HG03066 (cell line): ENCODE measurements around the gene LHFPL4.

Source experiments
- ATAC-seq: cut with Tn5 transposase; IDR thresholded peaks from one replicate; pipeline ENCODE4 v1.9.1; 2021; ENCODE audit warnings: low read depth; ENCODE audit not compliant: unreplicated experiment

LHFPL4 gene

DNA sequence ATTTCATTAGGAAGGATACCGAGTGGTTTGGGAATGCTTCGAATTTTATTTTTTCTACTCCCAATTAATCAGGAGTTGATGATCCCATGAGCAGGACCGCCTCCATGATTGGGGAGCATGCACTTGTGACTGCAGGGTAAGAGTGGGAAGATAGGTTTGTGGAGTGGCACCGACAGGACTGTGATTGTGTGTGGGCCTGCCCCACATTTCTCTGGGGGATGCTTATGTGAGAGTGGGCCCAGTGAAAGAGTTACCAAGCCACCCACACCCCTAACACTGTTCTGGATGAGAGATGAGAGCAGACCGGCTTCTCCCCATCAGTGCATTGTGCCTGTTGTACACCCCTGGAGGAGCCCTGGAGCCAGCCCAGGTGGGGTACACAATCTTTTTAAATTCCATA, 76.7 kb downstream of the LHFPL4 start:
- no peak for ATAC-seq

- no peak for ATAC-seq
Measured at GRCh38 chr3:9474482-9474881, 79.1 kb downstream of the LHFPL4 start.

DNA sequence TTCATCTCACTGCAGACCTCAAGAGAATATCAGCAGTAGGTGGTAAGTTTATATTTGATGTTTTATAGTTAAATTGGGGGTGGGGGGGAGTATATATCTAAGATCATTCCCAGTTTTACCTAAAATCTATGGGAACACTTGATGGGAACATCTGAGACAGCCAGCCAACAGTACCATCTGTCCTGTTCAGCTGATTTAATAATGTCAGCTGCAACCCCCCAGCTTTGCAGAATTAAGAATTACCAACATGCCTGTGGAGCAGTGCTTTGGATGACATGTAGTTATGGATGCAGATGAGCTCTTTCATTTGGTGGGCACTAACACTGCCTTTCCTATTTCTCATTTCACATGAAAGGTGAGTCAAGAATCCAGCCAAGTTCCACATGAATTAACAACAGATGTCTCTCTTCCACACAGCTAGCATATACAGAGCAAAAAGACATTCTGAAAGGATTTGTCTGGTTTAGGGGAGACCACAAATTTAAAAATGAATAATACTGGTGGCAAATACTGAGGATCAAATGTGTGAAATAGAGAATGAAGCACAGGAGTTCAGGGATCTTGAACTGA, 80.0 kb downstream of the LHFPL4 start:
- no peak for ATAC-seq

GRCh38 chr3:9469986-9470385, 83.6 kb downstream of the LHFPL4 start:
- ATAC-seq = no peak

DNA sequence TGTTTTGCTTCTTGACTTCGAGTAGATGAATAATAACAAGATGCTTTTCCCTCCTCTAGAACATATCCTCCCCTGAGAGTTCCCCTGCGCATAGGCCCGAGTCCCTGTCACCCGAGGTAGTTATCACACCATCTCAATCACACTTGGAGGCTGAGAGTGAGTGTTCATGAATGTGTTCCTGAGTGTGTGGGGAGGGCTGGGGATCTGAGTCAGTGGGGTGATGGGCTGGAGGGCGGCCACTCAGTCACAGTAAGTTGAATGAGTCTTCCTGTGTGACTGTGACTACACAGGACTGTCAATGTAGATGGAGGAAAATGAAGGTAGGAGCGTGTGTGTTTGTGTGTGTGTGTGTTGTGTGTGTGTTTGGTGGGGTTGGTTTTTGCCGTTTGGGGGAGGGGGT, 85.2 kb downstream of the LHFPL4 start:
- no peak for ATAC-seq

GRCh38 chr3:9467451-9467850, 86.2 kb downstream of the LHFPL4 start:
- ATAC-seq = no peak

GRCh38 chr3:9455596-9456131, 98.0 kb downstream of the LHFPL4 start:
- no peak for ATAC-seq

DNA sequence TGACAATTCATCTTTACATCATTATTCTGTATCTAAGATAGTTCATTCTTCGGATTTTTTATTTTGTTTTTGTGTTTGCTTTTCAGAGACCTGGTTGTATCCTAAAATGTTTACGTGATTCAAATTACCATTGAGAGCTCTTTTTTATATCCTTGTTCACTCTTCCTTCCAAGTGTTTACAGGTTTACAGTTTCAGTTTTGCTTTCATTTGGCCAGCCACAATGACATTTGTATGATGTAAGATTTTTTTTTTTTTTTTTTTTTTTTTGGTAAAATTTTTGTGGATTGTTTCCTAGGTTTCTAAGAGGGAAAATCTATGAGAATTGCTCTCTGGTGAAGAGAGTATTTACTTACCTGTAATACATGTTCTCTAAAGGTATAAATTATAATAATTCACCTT, 101.2 kb downstream of the LHFPL4 start:
- no peak for ATAC-seq

DNA sequence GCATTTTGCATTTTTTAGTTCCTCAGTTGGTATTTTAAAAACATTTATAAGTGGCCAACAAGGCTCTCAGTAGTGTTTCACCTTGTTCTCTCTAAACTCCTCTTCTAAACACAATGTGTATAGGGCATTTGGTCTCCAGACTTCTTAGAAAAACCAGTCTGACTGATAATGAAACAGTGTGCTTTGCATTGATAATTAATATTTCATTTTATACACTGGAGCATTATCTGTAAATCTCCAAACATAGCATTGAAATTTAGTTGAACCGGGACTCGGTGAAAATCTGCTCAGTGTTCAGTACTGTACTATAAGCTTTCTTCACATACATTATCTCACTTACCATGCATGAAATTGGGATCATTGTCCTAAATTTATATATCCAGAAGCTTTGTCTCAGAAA, 102.6 kb downstream of the LHFPL4 start:
- ATAC-seq = no peak

- no peak for ATAC-seq
Measured at GRCh38 chr3:9450126-9450525, 103.5 kb downstream of the LHFPL4 start.

- ATAC-seq = no peak
Measured at GRCh38 chr3:9448643-9449042, 105.0 kb downstream of the LHFPL4 start.
